Astrocyte (in vitro differentiated cells and primary cell): ENCODE measurements around the gene STPG3. TPM values are rescaled to one million over a fixed set of nuclear protein-coding genes. Genes with fewer than 3 reads are reported as not detected.

Experiments used
- DNase-seq: peaks from one replicate; pipeline ENCODE4 v3.0.0-alpha.2; 2010; ENCODE audit warnings: low read depth
- FAIRE-seq: peaks from 2 replicates; lab custom pipeline; 2011; peaks lifted over from hg19 to GRCh38; lab: Jason Lieb, UNC
- H2AFZ ChIP-seq: 2 replicates; pipeline ENCODE4 v1.6.0; 2012; ENCODE audit warnings: low read depth, low read length, inconsistent platforms
- H3K27ac ChIP-seq: 2 replicates; pipeline ENCODE4 v1.5.1; 2011; ENCODE audit warnings: low read depth, low read length, inconsistent platforms
- H3K27me3 ChIP-seq: 2 replicates; pipeline ENCODE4 v1.6.0; 2011; ENCODE audit warnings: low read length, inconsistent platforms; ENCODE audit not compliant: insufficient read depth
- H3K36me3 ChIP-seq: 2 replicates; pipeline ENCODE4 v1.5.1; 2011; ENCODE audit warnings: low read length, inconsistent platforms; ENCODE audit not compliant: insufficient read depth
- H3K4me1 ChIP-seq: 2 replicates; pipeline ENCODE4 v1.5.1; 2011; ENCODE audit warnings: low read length, inconsistent platforms; ENCODE audit not compliant: insufficient read depth
- H3K4me2 ChIP-seq: 2 replicates; pipeline ENCODE4 v1.6.0; 2012; ENCODE audit warnings: low read length, inconsistent platforms
- H3K4me3 ChIP-seq: 2 replicates; pipeline ENCODE4 v1.5.1; 2011; ENCODE audit warnings: low read depth, mild to moderate bottlenecking, low read length, inconsistent platforms; ENCODE audit not compliant: insufficient read depth
- H3K79me2 ChIP-seq: 2 replicates; pipeline ENCODE4 v1.6.0; 2012; ENCODE audit warnings: mild to moderate bottlenecking, low read length, inconsistent platforms; ENCODE audit not compliant: insufficient read depth
- H3K9ac ChIP-seq: 2 replicates; pipeline ENCODE4 v1.6.0; 2012; ENCODE audit warnings: mild to moderate bottlenecking, low read length, inconsistent platforms
- H3K9me3 ChIP-seq: 2 replicates; pipeline ENCODE4 v1.5.1; 2012; ENCODE audit warnings: low read depth, mild to moderate bottlenecking, low read length, inconsistent platforms; ENCODE audit not compliant: insufficient read depth
- H4K20me1 ChIP-seq: 2 replicates; pipeline ENCODE4 v1.6.0; 2012; ENCODE audit warnings: low read length, inconsistent platforms; ENCODE audit not compliant: insufficient read depth
- H3K27ac Mint-ChIP-seq: one replicate; pipeline ENCODE4 v1.8.0; 2021; ENCODE audit warnings: mild to moderate bottlenecking, mixed read lengths; ENCODE audit not compliant: unreplicated experiment
- H3K27me3 Mint-ChIP-seq: one replicate; pipeline ENCODE4 v1.8.0; 2021; ENCODE audit warnings: low read depth, mixed read lengths; ENCODE audit not compliant: unreplicated experiment
- H3K36me3 Mint-ChIP-seq: one replicate; pipeline ENCODE4 v1.8.0; 2021; ENCODE audit warnings: low read depth, mixed read lengths; ENCODE audit not compliant: unreplicated experiment
- H3K4me1 Mint-ChIP-seq: one replicate; pipeline ENCODE4 v1.8.0; 2021; ENCODE audit warnings: low read depth, mixed read lengths; ENCODE audit not compliant: unreplicated experiment
- H3K4me3 Mint-ChIP-seq: one replicate; pipeline ENCODE4 v1.8.0; 2021; ENCODE audit warnings: mild to moderate bottlenecking, moderate library complexity, mixed read lengths; ENCODE audit not compliant: unreplicated experiment
- H3K9me3 Mint-ChIP-seq: one replicate; pipeline ENCODE4 v1.8.0; 2021; ENCODE audit warnings: mild to moderate bottlenecking, mixed read lengths; ENCODE audit not compliant: unreplicated experiment
- CTCF ChIP-seq: IDR thresholded peaks from 2 replicates; pipeline ENCODE4 v1.5.1; 2011; ENCODE audit warnings: low read depth, mild to moderate bottlenecking, inconsistent platforms, low read length, moderate library complexity; ENCODE audit not compliant: insufficient read depth
- EZH2 ChIP-seq: IDR thresholded peaks from 2 replicates; pipeline ENCODE4 v1.6.1; 2012; ENCODE audit warnings: mild to moderate bottlenecking, low read length, inconsistent platforms; ENCODE audit not compliant: insufficient read depth
- total RNA-seq: library from RNA; stranded (reverse); gene quantifications from 2 replicates; pipeline ENCODE4 v1.2.1, GENCODE V29; 2021

Gene STPG3
- total RNA-seq, 1 donor from 2014 or later, result not detected

GRCh38 chr9:137278061-137278701 lies 27.1 kb downstream of the STPG3 start:
- peaks cover 3% of the 10 kb centered on the region for H3K36me3 Mint-ChIP-seq
- DNase-seq (no peak), FAIRE-seq (no peak)
- H3K27me3 ChIP-seq, result no peaks in the 10 kb centered on the region
- H3K4me3 ChIP-seq, result peak overlapping the region; percentile 73
- H3K9ac ChIP-seq, result peak overlapping the region; percentile 74
- H3K79me2 ChIP-seq, result peaks cover 28% of the 10 kb centered on the region
- no peaks in the 10 kb centered on the region for H3K4me1 Mint-ChIP-seq
- no peaks in the 10 kb centered on the region for H3K27me3 Mint-ChIP-seq
- peaks cover 32% of the 10 kb centered on the region for H3K4me1 ChIP-seq
- H3K27ac Mint-ChIP-seq, result no peak overlapping the region
- H2AFZ ChIP-seq, result no peak overlapping the region
- TF ChIP-seq EZH2 (no peak), CTCF (no peak)
- peaks cover 54% of the 10 kb centered on the region for H4K20me1 ChIP-seq
- no peaks in the 10 kb centered on the region for H3K36me3 ChIP-seq
- peak overlapping the region; percentile 40 for H3K27ac ChIP-seq
- peak overlapping the region; percentile 93 for H3K4me2 ChIP-seq
- H3K9me3 ChIP-seq, result no peaks in the 10 kb centered on the region
- peak overlapping the region; percentile 80 for H3K4me3 Mint-ChIP-seq
- H3K9me3 Mint-ChIP-seq, result no peaks in the 10 kb centered on the region

GRCh38 chr9:137278721-137279711 lies 27.9 kb downstream of the STPG3 start:
- no peak for FAIRE-seq
- H3K27ac ChIP-seq, result no peak overlapping the region
- H3K4me2 ChIP-seq, result peak overlapping the region; percentile 93

More at GRCh38 chr9:137278721-137279711, 27.9 kb downstream of the STPG3 start:
- H3K27me3 Mint-ChIP-seq, result no peaks in the 10 kb centered on the region
- Histone ChIP-seq H3K9ac (peak overlapping the region; percentile 74), H4K20me1 (peaks cover 47% of the 10 kb centered on the region), H3K4me3 (peak overlapping the region; percentile 42), H3K9me3 (no peaks in the 10 kb centered on the region), H3K4me1 (peaks cover 32% of the 10 kb centered on the region), H3K27me3 (no peaks in the 10 kb centered on the region), H3K79me2 (peaks cover 28% of the 10 kb centered on the region), H3K36me3 (no peaks in the 10 kb centered on the region), H2AFZ (no peak overlapping the region)
- no peak overlapping the region for H3K4me3 Mint-ChIP-seq
- no peaks in the 10 kb centered on the region for H3K9me3 Mint-ChIP-seq
- peaks cover 3% of the 10 kb centered on the region for H3K36me3 Mint-ChIP-seq
- TF ChIP-seq CTCF, result no peak
- TF ChIP-seq EZH2, result no peak
- no peak for DNase-seq
- H3K27ac Mint-ChIP-seq, result no peak overlapping the region
- H3K4me1 Mint-ChIP-seq, result no peaks in the 10 kb centered on the region
